ENCODE results near the gene RASAL1.
"Not testable (repeated sequence)": the region's sequence is repeated elsewhere in the genome, so short reads cannot be mapped to it uniquely, and the experiment has no call there.

The RASAL1 gene

DNA sequence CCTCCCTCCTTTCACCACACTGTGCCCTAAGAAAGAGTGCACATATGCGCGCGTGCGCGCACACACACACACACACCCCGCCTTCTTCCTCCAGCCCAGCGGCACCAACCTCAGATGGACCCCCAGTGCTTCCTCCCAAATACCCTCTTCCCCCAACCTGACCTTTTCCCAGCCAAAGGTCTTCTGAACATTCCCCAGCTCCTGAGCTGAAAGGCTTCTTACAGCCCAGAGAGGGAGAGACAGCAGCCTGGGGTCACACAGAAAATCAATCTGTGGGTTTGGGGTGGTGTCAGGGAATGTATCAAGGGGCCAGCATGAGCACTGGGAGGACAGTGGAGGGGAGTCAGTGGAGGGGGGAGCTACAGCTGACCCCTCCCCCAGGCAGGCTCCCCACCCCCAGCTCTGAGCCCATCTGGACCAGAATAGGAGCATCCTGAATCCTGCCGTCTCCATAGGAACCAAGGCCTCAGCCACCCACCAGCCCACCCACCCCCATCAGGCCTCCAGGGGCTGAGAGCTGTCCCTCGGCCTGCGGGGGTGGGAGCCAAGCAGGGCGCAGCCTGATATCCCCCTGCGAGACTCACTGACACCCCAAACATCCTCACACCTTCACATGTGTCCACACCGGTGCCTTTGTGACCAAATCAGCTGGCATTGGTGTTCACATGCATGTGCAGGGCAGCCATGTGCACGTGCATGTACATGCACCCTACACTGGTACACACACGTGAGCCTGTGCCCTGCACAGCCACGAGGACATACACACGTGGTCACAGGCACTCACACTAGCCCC lies 5.7 kb downstream of the RASAL1 start:
- H3K9ac ChIP-seq (ENCODE audit: low read length) = no peak overlapping the region

GRCh38 chr12:113128802-113129663 lies 6.5 kb downstream of the RASAL1 start:
- Histone ChIP-seq H3K27ac (ENCODE audit: low read depth, low read length) (no peak overlapping the region), H3K27me3 (ENCODE audit: control insufficient read depth, insufficient read depth, low read length) (peaks cover 6% of the 10 kb centered on the region; the same call in 1 of the 2 replicates), H3K9me3 (ENCODE audit: control insufficient read depth, insufficient read depth, low read depth, low read length) (no peaks in the 10 kb centered on the region), H3K4me1 (ENCODE audit: control insufficient read depth, insufficient read depth, low read length) (no peaks in the 10 kb centered on the region), H3K4me3 (ENCODE audit: low read depth, low read length) (no peak overlapping the region), H3K36me3 (ENCODE audit: control insufficient read depth, insufficient read depth, low read length) (no peaks in the 10 kb centered on the region), H3K9ac (ENCODE audit: low read length) (no peak overlapping the region)

More for the DNA sequence above, 5.7 kb downstream of the RASAL1 start:
- no peak overlapping the region for H3K4me3 ChIP-seq (ENCODE audit: low read depth, low read length)
- H3K27me3 ChIP-seq (ENCODE audit: control insufficient read depth, insufficient read depth, low read length) = peaks cover 14% of the 10 kb centered on the region
- 0 out of 2 replicates have a peak, but pooled peaks cover under 1% of the 10 kb centered on the region for H3K4me1 ChIP-seq (ENCODE audit: control insufficient read depth, insufficient read depth, low read length)
- no peaks in the 10 kb centered on the region for H3K36me3 ChIP-seq (ENCODE audit: control insufficient read depth, insufficient read depth, low read length)
- no peak overlapping the region for H3K27ac ChIP-seq (ENCODE audit: low read depth, low read length)
- H3K9me3 ChIP-seq (ENCODE audit: control insufficient read depth, insufficient read depth, low read depth, low read length) = no peaks in the 10 kb centered on the region

DNA sequence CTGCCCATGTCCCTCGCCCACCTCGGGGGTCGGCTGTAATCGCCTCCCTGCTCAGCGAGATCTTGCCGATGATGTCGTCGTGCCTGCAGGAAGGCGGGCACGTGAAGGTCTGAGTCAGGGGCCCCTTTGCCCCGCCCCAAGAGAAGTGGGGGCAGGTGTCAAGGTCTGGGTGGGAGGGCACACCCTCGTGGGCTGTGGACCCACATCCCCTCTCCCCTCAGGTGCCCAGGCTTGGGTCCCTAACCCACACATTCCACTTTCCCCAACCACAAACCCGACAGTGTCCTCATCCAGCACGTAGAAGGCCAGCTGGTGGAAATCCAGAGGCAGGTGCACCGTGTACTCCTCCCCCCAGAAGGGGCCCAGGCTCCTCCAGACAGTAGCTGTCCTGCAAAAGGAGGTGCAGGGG lies 7.8 kb downstream of the RASAL1 start:
- H3K36me3 ChIP-seq (ENCODE audit: control insufficient read depth, insufficient read depth, low read length) = no peaks in the 10 kb centered on the region
- no peaks in the 10 kb centered on the region for H3K4me1 ChIP-seq (ENCODE audit: control insufficient read depth, insufficient read depth, low read length)
- H3K9me3 ChIP-seq (ENCODE audit: control insufficient read depth, insufficient read depth, low read depth, low read length) = no peaks in the 10 kb centered on the region
- H3K27me3 ChIP-seq (ENCODE audit: control insufficient read depth, insufficient read depth, low read length) = no peaks in the 10 kb centered on the region
- no peak overlapping the region for H3K27ac ChIP-seq (ENCODE audit: low read depth, low read length)
- H3K4me3 ChIP-seq (ENCODE audit: low read depth, low read length) = no peak overlapping the region
- no peak overlapping the region for H3K9ac ChIP-seq (ENCODE audit: low read length)

DNA sequence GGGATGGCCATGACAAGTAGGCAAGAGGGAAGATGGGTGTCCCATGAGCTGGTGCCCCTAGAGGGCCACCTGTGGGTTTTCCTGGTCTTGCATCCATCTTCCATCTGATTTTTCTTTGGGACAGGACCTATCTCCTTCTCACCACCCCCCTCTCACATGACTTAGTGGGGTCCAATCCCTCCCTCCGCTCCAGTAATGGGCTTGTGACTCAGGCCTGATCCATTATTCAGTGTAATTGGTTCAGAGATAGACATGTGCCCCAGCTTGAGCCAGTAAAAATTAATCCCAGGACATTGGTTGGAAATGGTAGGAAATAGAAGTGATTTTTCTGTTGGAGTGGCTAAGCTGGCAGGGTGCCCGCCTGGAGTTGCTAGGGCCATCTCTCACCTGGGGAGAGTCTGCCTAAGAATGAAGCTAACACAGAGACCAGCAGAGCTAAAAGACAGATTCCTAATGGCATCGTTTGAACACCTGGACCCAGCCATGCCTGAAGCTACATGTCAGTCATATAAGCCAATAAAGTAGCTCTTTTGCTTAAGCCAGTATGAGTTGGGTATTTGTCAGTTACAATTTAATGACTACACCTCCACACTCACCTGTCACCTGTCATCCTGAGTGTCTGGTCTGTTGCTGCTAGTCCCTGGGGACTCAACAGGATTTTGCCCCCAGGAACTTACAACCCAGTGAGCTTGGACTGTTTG lies 14.7 kb downstream of the RASAL1 start:
- Histone ChIP-seq H3K9ac (ENCODE audit: low read length) (no peak overlapping the region), H3K4me1 (ENCODE audit: control insufficient read depth, insufficient read depth, low read length) (no peaks in the 10 kb centered on the region), H3K4me3 (ENCODE audit: low read depth, low read length) (no peak overlapping the region), H3K9me3 (ENCODE audit: control insufficient read depth, insufficient read depth, low read depth, low read length) (no peaks in the 10 kb centered on the region), H3K36me3 (ENCODE audit: control insufficient read depth, insufficient read depth, low read length) (no peaks in the 10 kb centered on the region), H3K27ac (ENCODE audit: low read depth, low read length) (no peak overlapping the region), H3K27me3 (ENCODE audit: control insufficient read depth, insufficient read depth, low read length) (no peaks in the 10 kb centered on the region)

- Histone ChIP-seq H3K9ac (ENCODE audit: low read length) (no peak overlapping the region), H3K36me3 (ENCODE audit: control insufficient read depth, insufficient read depth, low read length) (no peaks in the 10 kb centered on the region), H3K27me3 (ENCODE audit: control insufficient read depth, insufficient read depth, low read length) (no peaks in the 10 kb centered on the region), H3K4me1 (ENCODE audit: control insufficient read depth, insufficient read depth, low read length) (no peaks in the 10 kb centered on the region), H3K9me3 (ENCODE audit: control insufficient read depth, insufficient read depth, low read depth, low read length) (no peaks in the 10 kb centered on the region), H3K27ac (ENCODE audit: low read depth, low read length) (no peak overlapping the region), H3K4me3 (ENCODE audit: low read depth, low read length) (no peak overlapping the region)
Measured at GRCh38 chr12:113119980-113120669, 15.4 kb downstream of the RASAL1 start.

- H3K9ac ChIP-seq (ENCODE audit: low read length) = no peak overlapping the region
- H3K36me3 ChIP-seq (ENCODE audit: control insufficient read depth, insufficient read depth, low read length) = no peaks in the 10 kb centered on the region
- no peak overlapping the region for H3K27ac ChIP-seq (ENCODE audit: low read depth, low read length)
- no peaks in the 10 kb centered on the region for H3K9me3 ChIP-seq (ENCODE audit: control insufficient read depth, insufficient read depth, low read depth, low read length)
- H3K4me3 ChIP-seq (ENCODE audit: low read depth, low read length) = no peak overlapping the region
- no peaks in the 10 kb centered on the region for H3K4me1 ChIP-seq (ENCODE audit: control insufficient read depth, insufficient read depth, low read length)
- H3K27me3 ChIP-seq (ENCODE audit: control insufficient read depth, insufficient read depth, low read length) = no peaks in the 10 kb centered on the region
Measured at GRCh38 chr12:113118142-113118541, 17.4 kb downstream of the RASAL1 start.

DNA sequence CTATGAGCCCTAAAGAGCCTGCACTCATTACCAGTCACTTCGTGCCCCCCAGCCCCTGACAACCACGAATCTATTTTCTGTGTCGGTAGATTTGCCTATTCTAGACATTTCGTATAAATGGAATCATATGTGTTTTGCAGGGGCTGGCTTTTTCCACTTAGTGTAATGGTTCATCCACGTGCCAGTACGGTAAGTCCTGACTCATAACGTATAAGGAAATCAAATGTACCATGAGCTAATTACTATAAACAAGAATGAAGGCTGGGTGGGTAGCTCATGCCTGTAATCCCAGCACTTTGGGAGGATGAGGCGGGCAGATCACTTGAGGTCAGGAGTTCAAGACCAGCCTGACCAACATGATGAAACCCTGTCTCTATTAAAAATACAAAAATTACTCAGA lies 17.9 kb downstream of the RASAL1 start:
- not testable (repeated sequence) for H3K36me3 ChIP-seq (ENCODE audit: control insufficient read depth, insufficient read depth, low read length); H3K9ac ChIP-seq (ENCODE audit: low read length); H3K4me1 ChIP-seq (ENCODE audit: control insufficient read depth, insufficient read depth, low read length); H3K4me3 ChIP-seq (ENCODE audit: low read depth, low read length); H3K9me3 ChIP-seq (ENCODE audit: control insufficient read depth, insufficient read depth, low read depth, low read length); H3K27me3 ChIP-seq (ENCODE audit: control insufficient read depth, insufficient read depth, low read length); H3K27ac ChIP-seq (ENCODE audit: low read depth, low read length)

DNA sequence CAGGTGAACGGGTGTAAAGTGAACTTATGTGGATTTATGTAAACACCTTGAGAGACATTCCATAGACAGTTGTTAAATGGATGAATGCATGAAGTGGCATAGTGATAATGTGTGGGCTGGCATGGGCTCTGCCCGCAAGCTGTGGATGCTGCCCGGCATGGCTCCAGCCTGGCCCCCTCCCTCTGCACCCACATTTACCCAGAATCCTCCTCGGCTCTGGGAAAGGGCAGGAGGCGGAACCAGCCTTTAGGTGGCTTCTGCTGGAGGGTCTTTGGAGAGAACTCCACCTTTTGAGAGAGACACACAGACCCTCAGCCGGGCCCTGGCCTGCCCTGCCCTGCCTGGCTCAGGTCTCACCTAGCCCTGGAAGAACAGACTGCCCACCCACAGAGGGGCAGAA lies 18.7 kb downstream of the RASAL1 start:
- Histone ChIP-seq H3K36me3 (ENCODE audit: control insufficient read depth, insufficient read depth, low read length) (no peaks in the 10 kb centered on the region), H3K27ac (ENCODE audit: low read depth, low read length) (no peak overlapping the region), H3K4me1 (ENCODE audit: control insufficient read depth, insufficient read depth, low read length) (no peaks in the 10 kb centered on the region), H3K9ac (ENCODE audit: low read length) (no peak overlapping the region), H3K27me3 (ENCODE audit: control insufficient read depth, insufficient read depth, low read length) (no peaks in the 10 kb centered on the region), H3K4me3 (ENCODE audit: low read depth, low read length) (no peak overlapping the region), H3K9me3 (ENCODE audit: control insufficient read depth, insufficient read depth, low read depth, low read length) (no peaks in the 10 kb centered on the region)

GRCh38 chr12:113115455-113116126 lies 20.0 kb downstream of the RASAL1 start:
- no peaks in the 10 kb centered on the region for H3K4me1 ChIP-seq (ENCODE audit: control insufficient read depth, insufficient read depth, low read length)
- no peak overlapping the region for H3K9ac ChIP-seq (ENCODE audit: low read length)
- H3K4me3 ChIP-seq (ENCODE audit: low read depth, low read length) = no peak overlapping the region
- no peak overlapping the region for H3K27ac ChIP-seq (ENCODE audit: low read depth, low read length)
- no peaks in the 10 kb centered on the region for H3K36me3 ChIP-seq (ENCODE audit: control insufficient read depth, insufficient read depth, low read length)
- H3K9me3 ChIP-seq (ENCODE audit: control insufficient read depth, insufficient read depth, low read depth, low read length) = no peaks in the 10 kb centered on the region
- H3K27me3 ChIP-seq (ENCODE audit: control insufficient read depth, insufficient read depth, low read length) = no peaks in the 10 kb centered on the region

DNA sequence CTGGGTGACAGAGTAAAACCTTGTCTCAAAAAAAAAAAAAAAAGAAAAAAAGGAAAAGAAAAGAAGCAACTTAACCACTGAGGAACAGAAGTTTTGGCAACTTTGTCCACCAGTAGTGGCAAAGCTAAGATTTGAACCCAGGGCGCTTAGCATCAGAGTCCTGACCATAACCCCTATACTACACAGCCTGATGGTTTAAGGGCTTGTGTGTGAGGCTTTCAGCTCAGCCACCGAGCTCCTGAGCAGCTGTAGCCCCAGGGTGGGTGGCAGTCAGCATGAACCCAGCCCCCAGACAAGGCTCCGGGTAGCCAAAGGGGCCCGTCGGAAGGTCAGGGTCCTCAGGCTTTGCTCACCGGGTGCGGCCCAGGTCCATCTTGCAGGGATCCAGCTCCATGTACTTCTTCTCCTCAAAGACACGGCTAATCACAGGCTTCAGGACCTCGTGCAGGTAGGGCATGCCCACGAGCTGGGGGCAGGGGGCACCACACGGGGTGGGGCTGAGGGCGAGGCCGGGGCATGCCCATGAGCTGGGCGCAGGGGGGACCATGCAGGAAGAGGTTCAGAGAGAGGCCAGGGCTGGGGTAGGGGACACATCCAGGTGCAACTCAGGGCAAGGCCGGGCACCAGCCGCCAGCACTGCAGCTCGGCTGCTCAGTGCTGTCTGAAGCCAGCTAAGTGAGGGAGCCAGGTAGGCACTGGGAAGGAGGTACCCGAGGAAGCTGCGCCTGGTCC lies 20.9 kb downstream of the RASAL1 start:
- H3K27ac ChIP-seq (ENCODE audit: low read depth, low read length) = no peak overlapping the region
- no peaks in the 10 kb centered on the region for H3K27me3 ChIP-seq (ENCODE audit: control insufficient read depth, insufficient read depth, low read length)
- no peaks in the 10 kb centered on the region for H3K9me3 ChIP-seq (ENCODE audit: control insufficient read depth, insufficient read depth, low read depth, low read length)
- H3K9ac ChIP-seq (ENCODE audit: low read length) = no peak overlapping the region
- no peaks in the 10 kb centered on the region for H3K4me1 ChIP-seq (ENCODE audit: control insufficient read depth, insufficient read depth, low read length)
- H3K4me3 ChIP-seq (ENCODE audit: low read depth, low read length) = no peak overlapping the region
- no peaks in the 10 kb centered on the region for H3K36me3 ChIP-seq (ENCODE audit: control insufficient read depth, insufficient read depth, low read length)

All from HUES6 (cell line).